HG03432 (cell line): Measurements from ENCODE around the gene ZNF813.
"Not testable (repeated sequence)": the region's sequence is repeated elsewhere in the genome, so short reads cannot be mapped to it uniquely, and the experiment has no call there.

Experiments
- ATAC-seq: cut with Tn5 transposase; IDR thresholded peaks from one replicate; pipeline ENCODE4 v1.9.1; 2021; ENCODE audit warnings: mild to moderate bottlenecking, moderate library complexity; ENCODE audit not compliant: unreplicated experiment

The ZNF813 gene

DNA sequence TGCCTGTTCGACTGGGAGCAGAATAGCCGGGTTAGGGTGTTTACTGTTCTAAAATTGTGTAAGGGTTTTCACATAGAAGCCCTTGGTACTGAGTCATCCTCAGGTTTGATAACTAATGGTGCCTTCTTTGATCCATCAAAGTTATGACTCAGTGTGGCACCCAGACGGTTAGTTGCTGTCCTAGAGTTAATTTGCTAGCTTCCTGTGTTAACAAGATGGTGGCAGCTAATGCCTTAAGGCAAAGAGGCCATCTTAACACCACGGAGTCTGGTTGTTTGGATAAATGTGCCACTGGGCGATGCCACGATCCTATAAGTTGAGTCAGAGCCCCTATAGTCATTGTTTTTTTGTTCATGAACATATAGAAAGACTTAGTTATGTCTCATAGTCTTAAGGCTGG, 7.9 kb downstream of the ZNF813 start:
- ATAC-seq, result not testable (repeated sequence)

DNA sequence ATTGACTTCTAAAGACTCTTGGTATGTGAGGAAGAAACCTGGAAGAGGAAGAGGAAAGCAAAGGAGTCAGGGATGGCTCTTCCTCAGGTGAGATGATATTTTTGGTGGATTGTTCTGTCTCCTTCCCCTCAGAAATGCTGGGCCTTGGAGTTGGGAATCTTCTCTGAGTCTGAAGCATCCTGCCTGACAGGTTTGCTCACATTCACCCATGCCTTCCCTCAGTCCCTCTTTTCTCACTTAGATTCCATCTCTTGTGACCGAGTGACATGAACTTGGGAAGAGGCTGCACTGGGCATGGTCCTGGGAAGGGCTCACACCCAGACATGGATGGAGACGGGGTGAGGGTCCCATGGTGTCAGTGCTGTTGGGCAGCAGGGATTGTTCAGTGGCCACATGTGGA, 16.2 kb downstream of the ZNF813 start:
- ATAC-seq, result not testable (repeated sequence)

DNA sequence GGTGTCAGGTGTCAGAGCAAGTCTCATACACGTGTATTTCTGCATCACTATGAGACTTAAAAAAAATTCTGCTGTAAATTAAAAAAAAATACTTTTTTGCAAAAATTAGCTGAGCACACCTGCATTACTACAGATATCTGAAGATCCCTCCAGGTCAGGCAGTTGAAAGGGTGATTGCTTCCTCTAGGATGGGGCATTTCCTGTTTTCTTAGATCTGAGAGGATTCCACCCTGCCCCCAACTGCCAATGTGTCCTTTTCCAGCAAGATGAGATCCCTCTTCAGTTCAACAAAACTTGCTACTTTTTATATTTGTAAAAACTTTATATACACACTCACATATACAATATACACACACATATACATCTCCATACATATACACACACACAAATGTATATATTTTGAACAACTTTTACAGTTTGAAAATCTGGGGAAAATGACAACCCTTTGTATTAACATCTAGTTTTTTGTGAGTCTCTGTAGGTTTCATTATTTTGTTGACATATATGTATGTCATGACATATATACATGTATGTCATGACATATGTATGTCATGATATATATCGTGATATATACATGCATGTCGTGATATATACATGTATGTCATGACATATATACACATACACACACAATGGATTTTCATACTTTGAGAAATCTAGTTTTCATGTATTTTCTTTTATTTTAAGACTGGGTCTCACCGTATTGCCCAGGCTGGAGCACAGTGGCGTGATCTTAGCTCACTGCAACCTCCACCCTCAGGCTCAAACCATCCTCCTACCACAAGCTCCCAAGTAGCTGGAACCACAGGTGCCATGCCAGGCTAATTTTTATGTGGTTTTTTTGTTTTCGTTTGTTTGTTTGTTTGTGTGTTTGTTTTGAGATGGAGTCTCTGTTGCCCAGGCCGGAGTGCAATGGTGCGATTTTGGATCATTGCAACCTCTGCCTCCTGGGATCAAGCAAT, 17.8 kb downstream of the ZNF813 start:
- ATAC-seq, result no peak

DNA sequence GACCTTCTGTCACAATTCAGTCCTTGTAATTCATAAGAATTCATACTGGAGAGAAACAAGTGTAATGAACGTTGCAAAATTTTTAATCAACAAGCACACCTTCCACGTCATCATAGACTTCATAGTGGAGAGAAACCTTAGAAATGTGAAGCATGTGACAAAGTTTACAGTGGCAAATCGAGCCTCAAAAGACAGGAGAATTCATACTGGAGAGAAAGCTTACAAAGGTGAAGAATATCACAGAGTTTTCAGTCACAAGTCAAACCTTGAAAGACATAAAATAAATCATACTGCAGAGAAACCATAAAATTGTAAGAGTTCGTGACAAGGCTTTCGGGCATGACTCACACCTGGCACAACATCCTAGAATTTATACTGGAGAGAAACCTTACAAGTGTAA, 24.6 kb downstream of the ZNF813 start:
- no peak for ATAC-seq

DNA sequence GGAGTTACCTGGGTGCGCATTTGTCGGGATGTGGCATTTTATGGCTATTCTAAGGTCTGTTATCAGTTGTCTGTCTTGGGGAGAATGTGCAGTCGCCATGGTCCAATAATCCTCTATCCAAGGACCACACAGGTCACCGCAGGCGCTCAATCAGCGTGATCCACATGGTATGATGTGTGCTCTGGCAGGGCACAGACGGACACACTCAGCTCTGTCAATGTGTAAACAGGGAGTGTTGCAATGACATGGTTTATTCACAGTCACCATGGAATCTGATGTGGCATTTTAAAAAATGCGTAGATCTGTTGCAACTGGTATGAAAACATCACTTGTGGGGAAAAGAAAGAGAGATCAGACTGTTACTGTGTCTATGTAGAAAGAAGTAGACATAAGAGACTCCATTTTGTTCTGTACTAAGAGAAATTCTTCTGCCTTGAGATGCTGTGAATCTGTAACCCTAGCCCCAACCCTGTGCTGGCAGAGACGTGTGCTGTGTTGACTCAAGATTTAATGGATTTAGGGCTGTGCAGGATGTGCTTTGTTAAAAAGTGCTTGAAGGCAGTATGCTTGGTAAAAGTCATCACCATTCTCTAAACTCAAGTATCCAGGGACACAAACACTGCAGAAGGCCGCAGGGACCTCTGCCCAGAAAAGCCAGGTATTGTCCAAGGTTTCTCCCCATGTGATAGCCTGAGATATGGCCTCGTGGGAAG, 29.9 kb downstream of the ZNF813 start:
- ATAC-seq, result not testable (repeated sequence)

DNA sequence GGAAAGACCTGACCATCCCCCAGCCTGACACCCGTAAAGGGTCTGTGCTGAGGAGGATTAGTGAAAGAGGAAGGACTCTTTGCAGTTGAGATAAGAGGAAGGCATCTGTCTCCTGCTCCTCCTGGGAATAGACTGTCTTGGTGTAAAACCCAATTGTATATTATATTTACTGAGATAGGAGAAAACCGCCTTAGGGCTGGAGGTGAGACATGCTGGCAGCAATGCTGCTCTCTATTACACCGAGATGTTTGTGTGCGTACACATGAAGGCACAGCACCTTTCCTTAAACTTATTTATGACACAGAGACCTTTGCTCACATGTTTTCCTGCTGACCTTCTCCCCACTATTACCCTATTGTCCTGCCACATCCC, 30.5 kb downstream of the ZNF813 start:
- not testable (repeated sequence) for ATAC-seq

DNA sequence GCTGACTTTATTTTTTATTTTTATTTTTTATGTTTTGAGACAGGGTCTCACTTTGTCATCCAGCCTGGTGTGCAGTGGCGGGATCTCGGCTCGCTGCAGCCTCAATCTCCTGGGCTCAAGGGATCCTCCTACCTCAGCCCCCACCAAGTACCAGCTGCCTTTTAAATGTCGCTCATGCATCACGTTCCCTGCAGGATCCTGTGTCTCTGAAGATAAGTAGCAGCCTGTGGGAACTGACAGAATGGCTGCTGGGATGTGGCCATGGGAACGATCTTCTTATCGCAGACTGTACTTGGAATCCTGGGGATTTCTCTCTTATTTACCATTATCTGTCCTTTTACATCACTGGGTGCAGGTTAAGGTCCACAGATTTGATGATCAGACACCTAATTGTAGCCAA, 35.6 kb downstream of the ZNF813 start:
- not testable (repeated sequence) for ATAC-seq

DNA sequence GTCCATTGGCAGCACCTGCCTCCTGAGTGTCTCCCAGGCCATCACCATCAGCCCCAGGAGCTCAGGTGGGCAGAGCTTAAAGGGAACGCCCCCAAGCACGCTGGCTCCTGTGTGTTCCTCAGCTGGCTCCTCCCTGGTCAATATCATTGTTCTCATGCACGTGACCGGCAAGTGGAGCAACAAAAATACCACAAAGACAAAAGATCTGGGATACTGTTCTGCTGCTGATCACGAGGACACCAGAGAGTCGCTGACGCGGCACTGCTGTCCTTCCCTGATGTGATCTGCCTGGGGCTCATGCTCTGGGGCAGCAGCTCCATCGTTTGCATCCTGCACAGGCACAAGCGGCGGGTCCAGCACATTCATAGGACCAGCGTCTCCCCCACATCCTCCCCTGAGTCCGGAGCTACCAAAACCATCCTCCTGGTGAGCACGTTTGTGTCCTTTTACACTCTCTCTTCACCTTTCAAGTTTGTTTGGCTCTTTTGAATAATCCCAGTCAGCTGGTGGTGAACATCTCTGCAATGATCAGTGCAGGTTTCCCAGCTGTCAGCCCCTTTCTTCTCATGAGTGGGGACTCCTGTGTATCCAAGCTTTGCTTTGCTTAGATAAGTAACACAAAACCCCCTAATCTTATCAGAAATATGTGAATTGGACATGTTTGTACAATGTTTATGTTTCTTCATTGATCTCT, 36.3 kb downstream of the ZNF813 start:
- not testable (repeated sequence) for ATAC-seq

DNA sequence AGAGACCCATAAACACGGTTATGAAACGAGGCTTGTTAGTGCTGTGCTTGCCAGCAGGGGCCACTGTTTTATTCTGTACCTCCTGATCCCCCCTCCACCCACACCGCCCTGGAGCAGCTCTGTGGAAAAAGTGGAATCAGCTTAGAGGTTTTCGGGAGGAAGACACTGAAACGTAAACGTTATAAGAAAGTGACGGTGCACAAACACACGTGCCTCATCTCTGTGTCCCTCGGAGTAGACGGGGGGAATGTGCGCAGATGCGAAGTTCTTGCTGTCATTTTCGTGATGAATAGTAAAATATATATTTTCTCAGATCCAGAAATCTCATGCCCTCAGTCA, 36.8 kb downstream of the ZNF813 start:
- not testable (repeated sequence) for ATAC-seq

DNA sequence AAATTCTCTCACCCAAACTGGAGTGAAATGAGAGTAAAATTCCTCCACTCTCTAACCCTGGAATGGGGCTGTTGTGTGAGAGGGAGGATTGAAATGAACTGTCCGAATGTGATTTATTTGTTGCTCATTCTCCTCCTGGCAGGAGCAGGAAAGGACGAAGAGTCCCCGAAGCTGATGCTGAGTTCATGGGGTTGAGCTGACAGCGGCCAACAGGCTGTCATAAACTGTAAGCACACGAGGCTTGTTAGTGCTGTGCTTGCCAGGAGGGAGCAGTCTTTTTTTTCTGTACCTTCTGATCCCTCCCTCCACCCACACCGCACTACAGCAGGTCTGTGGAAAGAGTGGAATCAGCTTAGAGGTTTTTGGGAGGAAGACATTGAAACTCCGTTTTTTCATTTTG, 37.4 kb downstream of the ZNF813 start:
- no peak for ATAC-seq

DNA sequence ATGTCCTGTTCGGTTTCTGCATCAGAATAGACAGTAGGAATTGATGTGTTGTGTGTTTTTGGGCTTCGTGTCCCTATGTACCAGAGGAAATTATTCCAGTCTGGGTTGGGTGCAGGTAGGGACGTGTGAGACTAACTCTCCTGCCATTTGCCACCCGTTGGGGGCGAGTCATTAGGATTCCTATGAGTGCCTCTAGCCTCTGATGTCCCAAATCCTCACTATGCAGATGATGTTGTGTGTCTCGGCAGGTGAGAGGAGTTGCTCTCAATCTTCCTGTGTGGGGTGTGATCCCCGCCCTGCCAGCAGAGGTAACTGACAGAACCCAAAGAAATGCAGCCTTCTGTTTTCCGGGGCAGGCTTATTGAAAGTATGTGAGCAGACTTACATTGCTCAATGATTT, 39.2 kb downstream of the ZNF813 start:
- ATAC-seq, result no peak

DNA sequence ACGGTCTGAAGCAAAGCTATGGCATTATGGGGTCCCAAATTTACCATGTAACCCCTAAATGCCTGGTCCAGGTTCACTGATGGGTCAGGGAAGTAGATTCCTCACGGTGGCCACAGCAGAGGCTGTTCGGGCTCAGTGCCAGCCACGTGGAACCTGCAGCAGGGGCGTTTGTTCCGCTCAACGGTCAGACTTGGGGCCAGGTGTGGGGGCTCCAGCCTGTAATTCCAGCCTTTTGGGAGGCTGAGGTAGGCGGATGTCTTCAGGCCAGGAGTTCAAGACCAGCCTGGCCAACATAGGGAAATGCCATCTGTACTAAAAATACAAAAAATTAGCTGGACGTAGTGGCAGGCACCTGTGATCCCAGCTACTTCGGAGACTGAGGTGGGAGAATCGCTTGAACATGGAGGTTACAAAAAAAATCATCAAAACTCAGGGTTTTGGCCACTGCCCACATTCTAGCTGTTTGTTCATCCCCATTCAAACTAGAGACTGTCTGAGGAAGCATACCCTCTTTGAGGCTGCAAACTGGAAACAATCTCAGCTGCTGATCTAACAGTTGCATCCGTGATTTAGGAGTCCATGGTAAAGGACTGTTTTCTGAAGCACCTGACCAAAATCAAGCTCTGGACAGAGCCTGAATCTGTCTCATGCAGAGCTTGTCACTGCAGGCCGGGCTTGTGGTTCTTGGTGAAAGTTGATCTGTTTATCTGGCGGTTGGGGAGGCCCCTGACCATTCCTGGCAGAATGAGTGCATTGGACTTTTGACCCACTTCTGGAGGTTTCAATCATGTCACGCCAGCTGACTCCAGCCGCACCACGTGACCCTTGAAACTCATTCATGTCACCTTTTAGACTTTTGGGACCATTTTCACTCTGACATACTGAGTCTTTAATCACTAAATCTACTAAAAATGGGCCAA, 40.2 kb downstream of the ZNF813 start:
- no peak for ATAC-seq

DNA sequence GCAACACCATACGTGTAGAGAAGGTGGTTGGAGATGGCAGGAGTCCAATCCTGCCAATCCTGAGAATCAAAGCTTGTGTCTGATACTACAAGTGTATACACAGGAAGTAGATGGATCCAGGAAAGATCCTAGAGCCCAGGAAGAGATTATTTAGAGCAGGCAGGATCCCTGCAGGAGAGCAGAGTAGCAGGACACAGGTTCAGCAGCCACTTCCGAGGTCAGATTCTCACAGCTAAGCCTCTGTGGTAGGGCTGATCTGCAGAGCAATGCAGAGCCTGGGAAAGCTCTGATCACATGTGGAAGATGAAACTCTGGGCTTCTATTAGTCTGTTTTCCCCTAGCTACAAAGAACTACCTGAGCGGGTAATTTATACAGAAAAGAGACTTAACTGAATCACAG, 41.9 kb downstream of the ZNF813 start:
- ATAC-seq, result no peak

DNA sequence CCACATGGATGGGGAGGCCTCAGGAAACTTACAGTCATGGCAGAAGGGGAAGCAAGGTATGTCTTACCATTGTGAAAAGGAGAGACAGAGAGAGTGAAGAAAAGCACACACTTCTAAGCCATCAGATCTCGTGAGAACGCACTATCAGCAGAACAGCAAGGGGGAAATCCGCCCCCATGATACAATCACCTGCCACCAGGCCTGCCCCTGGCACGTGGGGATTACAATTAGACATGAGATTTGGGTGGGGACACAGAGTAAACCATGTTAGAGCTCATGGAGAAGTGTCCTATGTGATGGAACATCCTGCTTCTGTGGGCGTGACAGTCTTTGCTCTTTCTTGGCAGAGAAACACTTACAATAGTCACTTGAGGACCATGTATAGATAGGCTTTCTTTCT, 42.3 kb downstream of the ZNF813 start:
- no peak for ATAC-seq

DNA sequence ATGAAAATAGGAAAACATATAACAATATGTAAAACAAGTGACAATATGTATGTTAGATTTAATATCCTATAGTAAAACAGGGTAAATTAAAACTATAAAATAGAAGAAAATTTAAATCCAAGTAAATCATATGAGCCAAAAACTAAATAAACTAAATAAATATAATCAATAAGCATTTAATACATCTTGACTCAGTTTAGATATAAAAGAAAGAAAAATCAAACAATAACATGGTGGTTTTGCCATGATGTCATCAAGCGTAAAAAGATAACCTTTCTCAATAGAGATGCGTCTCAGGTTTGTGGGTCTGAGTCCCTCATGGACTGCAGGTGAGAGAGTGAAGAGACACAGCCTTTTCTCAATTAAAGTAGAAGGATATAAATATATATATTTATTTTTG, 43.8 kb downstream of the ZNF813 start:
- no peak for ATAC-seq

DNA sequence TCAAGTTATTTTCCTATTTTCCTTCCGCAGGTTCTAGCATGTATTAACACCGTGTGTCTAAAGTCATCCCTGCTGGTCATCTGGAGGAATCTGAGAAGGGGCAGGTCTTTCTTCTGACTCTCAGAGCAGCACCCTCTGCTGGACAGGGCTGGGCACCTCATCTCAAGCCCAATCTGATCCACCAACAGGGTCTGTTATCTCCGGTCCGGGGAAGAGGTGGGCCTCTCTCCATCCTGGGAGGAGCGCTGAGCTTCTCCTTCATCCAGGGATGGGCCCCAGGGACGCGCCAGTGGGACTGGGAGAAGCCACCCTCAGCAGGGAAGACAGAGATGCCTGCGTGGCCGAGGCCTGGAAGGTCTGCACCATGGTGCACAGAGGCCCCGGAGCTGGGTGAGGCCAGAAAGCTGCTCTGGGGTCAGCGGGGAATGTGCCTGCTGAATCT, 44.4 kb downstream of the ZNF813 start:
- no peak for ATAC-seq

DNA sequence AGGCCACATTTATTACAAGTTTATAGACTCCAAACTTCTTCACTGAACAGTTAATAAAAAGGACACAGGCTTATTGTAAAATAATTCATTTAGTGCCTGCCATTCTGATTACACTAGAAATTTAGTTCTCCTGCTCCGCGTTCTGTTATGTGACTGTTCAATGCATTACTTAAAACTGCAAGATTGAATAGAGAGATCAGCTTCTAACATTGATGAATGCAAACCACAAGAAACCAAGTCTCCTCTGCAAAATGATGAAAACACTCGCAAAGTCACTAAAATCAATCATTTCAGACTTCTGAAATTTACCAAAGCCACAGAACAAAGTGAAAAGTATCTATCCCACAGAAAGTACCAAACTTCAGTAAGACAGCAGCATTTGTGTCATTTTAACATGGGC, 47.5 kb downstream of the ZNF813 start:
- not testable (repeated sequence) for ATAC-seq

DNA sequence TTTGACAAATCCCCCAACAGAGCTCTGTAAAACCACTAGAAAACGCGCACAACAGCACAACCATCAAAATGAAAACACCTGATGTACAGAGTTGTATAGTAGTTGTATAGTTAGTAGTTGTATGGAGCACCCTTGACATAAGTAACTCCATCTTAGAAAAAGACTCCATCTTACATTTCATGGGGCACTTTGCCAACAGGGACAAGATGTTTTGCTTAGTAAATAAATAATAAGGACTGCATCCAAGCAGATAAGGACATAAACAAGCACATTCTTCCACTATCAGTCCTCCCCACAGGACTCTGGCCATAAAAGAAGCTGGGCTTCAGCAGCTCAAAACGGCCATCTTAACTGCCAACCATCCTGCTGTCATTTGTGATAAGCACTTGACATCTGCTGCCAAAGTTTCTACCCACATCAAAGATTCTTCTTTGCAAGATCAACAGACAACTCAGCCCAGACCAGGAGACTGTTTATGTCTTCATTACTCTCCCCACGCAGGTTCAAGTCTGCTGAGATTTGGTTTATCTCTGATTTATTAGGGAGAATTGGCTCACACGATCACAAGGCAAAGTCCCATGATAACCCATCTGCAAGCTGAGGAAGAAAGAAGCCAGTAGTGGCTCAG, 49.7 kb downstream of the ZNF813 start:
- no peak for ATAC-seq

DNA sequence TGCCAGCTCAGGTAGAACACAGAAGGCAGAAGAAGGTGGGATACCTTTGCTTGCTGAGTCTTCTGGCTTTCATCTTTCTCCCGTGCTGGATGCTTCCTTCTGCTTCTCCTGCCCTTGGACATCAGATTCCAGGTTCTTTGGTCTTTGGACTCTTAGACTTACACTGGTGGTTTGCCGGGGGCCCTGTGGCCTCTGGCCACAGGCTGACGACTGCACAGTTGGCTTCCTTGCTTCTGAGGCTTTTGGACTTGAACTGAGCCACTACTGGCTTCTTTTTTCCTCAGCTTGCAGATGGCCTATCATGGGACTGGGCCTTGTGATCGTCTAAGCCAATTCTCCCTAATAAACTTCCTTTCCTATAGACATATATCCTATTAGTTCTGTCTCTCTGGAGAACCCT, 50.6 kb downstream of the ZNF813 start:
- no peak for ATAC-seq

DNA sequence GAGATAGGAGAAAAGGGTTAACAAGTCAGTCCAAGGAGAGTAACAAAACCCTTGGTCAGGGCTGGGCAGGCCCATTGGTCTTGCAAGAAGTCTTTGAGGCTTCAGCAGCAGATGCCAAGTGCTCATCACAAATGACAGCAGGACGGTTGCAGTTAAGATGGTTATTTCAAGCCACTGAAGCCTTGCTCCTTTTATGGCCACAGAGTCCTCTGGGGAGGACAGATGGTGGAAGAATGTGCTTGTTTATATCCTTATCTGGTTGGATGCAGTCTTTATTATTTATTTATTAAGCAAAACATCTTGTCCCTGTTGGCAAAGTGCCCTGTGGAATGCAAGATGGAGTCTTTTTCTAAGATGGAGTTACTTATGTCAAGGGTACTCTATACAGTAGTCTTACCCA, 51.2 kb downstream of the ZNF813 start:
- ATAC-seq, result no peak
